OCI-LY1 (cell line): ENCODE results near the gene PPIG.

Source experiments
- EZH2 ChIP-seq: fragments of 200-600 bp; sonication (generic), shearing (Covaris generic); IDR thresholded peaks from 2 replicates; pipeline ENCODE4 v1.8.0; 2017; ENCODE audit warnings: borderline replicate concordance, mixed run types, mild to moderate bottlenecking, antibody characterized with exemption, low read length, moderate library complexity, mixed read lengths
- TF ChIP-seq, protein P1 (sequence below): fragments of 200-600 bp; sonication (generic), shearing (Covaris generic); IDR thresholded peaks from 2 replicates; pipeline ENCODE4 v1.5.1; 2017; ENCODE audit warnings: mild to moderate bottlenecking, antibody characterized with exemption, low read length, moderate library complexity, mixed read lengths

- TF ChIP-seq, protein P1, sequence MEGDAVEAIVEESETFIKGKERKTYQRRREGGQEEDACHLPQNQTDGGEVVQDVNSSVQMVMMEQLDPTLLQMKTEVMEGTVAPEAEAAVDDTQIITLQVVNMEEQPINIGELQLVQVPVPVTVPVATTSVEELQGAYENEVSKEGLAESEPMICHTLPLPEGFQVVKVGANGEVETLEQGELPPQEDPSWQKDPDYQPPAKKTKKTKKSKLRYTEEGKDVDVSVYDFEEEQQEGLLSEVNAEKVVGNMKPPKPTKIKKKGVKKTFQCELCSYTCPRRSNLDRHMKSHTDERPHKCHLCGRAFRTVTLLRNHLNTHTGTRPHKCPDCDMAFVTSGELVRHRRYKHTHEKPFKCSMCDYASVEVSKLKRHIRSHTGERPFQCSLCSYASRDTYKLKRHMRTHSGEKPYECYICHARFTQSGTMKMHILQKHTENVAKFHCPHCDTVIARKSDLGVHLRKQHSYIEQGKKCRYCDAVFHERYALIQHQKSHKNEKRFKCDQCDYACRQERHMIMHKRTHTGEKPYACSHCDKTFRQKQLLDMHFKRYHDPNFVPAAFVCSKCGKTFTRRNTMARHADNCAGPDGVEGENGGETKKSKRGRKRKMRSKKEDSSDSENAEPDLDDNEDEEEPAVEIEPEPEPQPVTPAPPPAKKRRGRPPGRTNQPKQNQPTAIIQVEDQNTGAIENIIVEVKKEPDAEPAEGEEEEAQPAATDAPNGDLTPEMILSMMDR, result no peak
- no peak for TF ChIP-seq EZH2
Measured at GRCh38 chr2:169659320-169659719, 75.2 kb downstream of the PPIG start.
